ENCODE data around the gene COL11A2.

DNA sequence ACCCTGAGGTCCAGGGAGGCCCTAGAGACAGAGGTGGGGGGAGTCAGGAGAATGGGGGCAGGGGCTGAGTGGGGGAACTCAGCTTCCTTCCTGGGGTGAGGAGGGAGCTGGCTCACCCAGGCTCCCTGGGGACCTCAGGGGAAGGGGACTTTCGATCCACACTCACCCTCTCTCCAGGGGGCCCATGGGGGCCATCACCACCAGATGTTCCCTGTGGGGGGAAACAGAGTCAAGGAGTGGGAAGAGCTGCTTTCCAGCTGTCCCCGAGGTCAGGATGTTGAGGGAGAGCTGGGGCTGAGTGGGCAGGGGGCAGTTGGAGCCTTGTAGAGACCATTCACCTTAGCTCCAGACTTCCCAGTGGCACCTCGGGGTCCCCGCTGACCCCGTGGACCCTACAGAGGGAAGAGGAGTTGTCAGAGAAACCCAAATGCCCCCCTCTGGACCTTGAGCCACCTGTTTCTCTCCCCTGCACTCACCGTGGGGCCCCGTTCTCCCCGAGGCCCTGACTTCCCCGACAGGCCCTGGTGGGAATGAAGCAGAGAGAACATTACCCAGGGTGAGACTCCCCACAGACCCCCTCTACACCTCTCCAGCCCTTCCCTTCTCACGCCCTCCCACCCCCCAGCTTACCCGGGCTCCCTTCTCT lies 18.6 kb downstream of the COL11A2 start:
- no peak for TF ChIP-seq SIN3A (IDR thresholded peaks at IDR 0.05; ENCODE audit: low read depth)
- no peak for TF ChIP-seq ZFX (IDR thresholded peaks at IDR 0.05)
- TF ChIP-seq, protein P1, sequence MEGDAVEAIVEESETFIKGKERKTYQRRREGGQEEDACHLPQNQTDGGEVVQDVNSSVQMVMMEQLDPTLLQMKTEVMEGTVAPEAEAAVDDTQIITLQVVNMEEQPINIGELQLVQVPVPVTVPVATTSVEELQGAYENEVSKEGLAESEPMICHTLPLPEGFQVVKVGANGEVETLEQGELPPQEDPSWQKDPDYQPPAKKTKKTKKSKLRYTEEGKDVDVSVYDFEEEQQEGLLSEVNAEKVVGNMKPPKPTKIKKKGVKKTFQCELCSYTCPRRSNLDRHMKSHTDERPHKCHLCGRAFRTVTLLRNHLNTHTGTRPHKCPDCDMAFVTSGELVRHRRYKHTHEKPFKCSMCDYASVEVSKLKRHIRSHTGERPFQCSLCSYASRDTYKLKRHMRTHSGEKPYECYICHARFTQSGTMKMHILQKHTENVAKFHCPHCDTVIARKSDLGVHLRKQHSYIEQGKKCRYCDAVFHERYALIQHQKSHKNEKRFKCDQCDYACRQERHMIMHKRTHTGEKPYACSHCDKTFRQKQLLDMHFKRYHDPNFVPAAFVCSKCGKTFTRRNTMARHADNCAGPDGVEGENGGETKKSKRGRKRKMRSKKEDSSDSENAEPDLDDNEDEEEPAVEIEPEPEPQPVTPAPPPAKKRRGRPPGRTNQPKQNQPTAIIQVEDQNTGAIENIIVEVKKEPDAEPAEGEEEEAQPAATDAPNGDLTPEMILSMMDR (IDR thresholded peaks at IDR 0.05 in 2 of 3, conservative IDR thresholded peaks at IDR 0.05 in 1 of 3; ENCODE audit: borderline replicate concordance in 1 of 3, insufficient read depth in 1 of 3, low read depth in 2 of 3, low read length in 2 of 3): no peak
- no peak for TF ChIP-seq EZH2 (IDR thresholded peaks at IDR 0.05)
- TF ChIP-seq POLR2A (IDR thresholded peaks at IDR 0.05; ENCODE audit: borderline replicate concordance, extremely low read depth, insufficient read depth, insufficient read length): no peak
- no peak for TF ChIP-seq POLR2AphosphoS5 (IDR thresholded peaks at IDR 0.05; ENCODE audit: low read depth, low read length)
